Right ventricle myocardium inferior (tissue), 1 donor: ENCODE measurements around the gene SDK1. TPM values are rescaled to one million over a fixed set of nuclear protein-coding genes. Genes with fewer than 3 reads are reported as not detected.

ENCODE experiments used
- ATAC-seq: fragments of 200-7000 bp; cut with Tn5 transposase; one replicate; pipeline ENCODE4 v1.9.1; 2020; ENCODE audit warnings: mild to moderate bottlenecking, moderate library complexity
- DNase-seq: peaks from one replicate; pipeline ENCODE4 v3.0.0; 2021; ENCODE audit errors: missing footprints
- intact Hi-C: fragments of 100-400 bp; cut with DNase I; formaldehyde crosslinking; loops from one replicate; pipeline ENCODE4 v1.11.0; 2022
- total RNA-seq: library from RNA; stranded (reverse); fragmentation: NEBNext Ultra II Directional; extraction: Animal tissue kit (Norgen Biotek cat#: 25700); gene quantifications from one replicate; pipeline ENCODE4 v1.2.1, GENCODE V29; 2021
- donor health status: DM: no; HTN: yes; CAD: no; lungs with severe emphysema.

The SDK1 gene
- total RNA-seq, 1 donor from 2014 or later = 2.3 TPM

GRCh38 chr7:4200546-4201094 lies 899.6 kb downstream of the SDK1 start:
- ATAC-seq = no peak
- DNase-seq = no peak
- intact Hi-C loops = no loop called here

- intact Hi-C loops = no loop called here
- ATAC-seq = no peak
Observed at GRCh38 chr7:4201566-4201965, 900.5 kb downstream of the SDK1 start.

GRCh38 chr7:4202154-4202736 lies 901.2 kb downstream of the SDK1 start:
- ATAC-seq (no peak), DNase-seq (peak; percentile 9)
- intact Hi-C loops = no loop called here

More at GRCh38 chr7:4201566-4201965, 900.5 kb downstream of the SDK1 start:
- peak; percentile 30 for DNase-seq

- DNase-seq (peak; percentile 25), ATAC-seq (no peak)
- intact Hi-C loops = no loop called here
Observed at GRCh38 chr7:4202954-4203353, 901.9 kb downstream of the SDK1 start.

- DNase-seq (peak; percentile 49), ATAC-seq (no peak)
- intact Hi-C loops = no loop called here
Observed at GRCh38 chr7:4203626-4204512, 902.8 kb downstream of the SDK1 start.

GRCh38 chr7:4204513-4205165 lies 903.6 kb downstream of the SDK1 start:
- intact Hi-C loops = no loop called here
- peak; percentile 27 for DNase-seq
- ATAC-seq = no peak

GRCh38 chr7:4205828-4206227 lies 904.8 kb downstream of the SDK1 start:
- DNase-seq = peak; percentile 25
- no peak for ATAC-seq
- intact Hi-C loops = no loop called here

- ATAC-seq = no peak
- no peak for DNase-seq
- intact Hi-C loops = no loop called here
Observed at GRCh38 chr7:4207011-4207410, 906.0 kb downstream of the SDK1 start.

- intact Hi-C loops = no loop called here
- DNase-seq (no peak), ATAC-seq (no peak)
Observed at GRCh38 chr7:4208086-4208485, 907.0 kb downstream of the SDK1 start.

GRCh38 chr7:4208586-4208985 lies 907.5 kb downstream of the SDK1 start:
- intact Hi-C loops = no loop called here
- ATAC-seq (no peak), DNase-seq (no peak)

GRCh38 chr7:4209126-4209525 lies 908.1 kb downstream of the SDK1 start:
- intact Hi-C loops = no loop called here
- no peak for DNase-seq
- no peak for ATAC-seq

- no peak for ATAC-seq
- intact Hi-C loops = no loop called here
- no peak for DNase-seq
Observed at GRCh38 chr7:4209966-4210365, 908.9 kb downstream of the SDK1 start.

- no peak for DNase-seq
- ATAC-seq = no peak
- intact Hi-C loops = no loop called here
Observed at GRCh38 chr7:4210821-4211220, 909.8 kb downstream of the SDK1 start.

- DNase-seq (no peak), ATAC-seq (no peak)
- intact Hi-C loops = no loop called here
Observed at GRCh38 chr7:4211261-4211660, 910.2 kb downstream of the SDK1 start.

- intact Hi-C loops = no loop called here
- DNase-seq (peak; percentile 43), ATAC-seq (no peak)
Observed at GRCh38 chr7:4212376-4212775, 911.3 kb downstream of the SDK1 start.

GRCh38 chr7:4214291-4215155 lies 913.5 kb downstream of the SDK1 start:
- DNase-seq (peak; percentile 64), ATAC-seq (no peak)
- intact Hi-C loops = no loop called here

GRCh38 chr7:4215176-4215720 lies 914.2 kb downstream of the SDK1 start:
- ATAC-seq (no peak), DNase-seq (peak; percentile 58)
- intact Hi-C loops = no loop called here

GRCh38 chr7:4216016-4216415 lies 915.0 kb downstream of the SDK1 start:
- intact Hi-C loops = no loop called here
- DNase-seq (peak; percentile 35), ATAC-seq (no peak)
